GM19438 (cell line): ENCODE measurements around the gene TMPRSS6.

Experiments used
- ATAC-seq: cut with Tn5 transposase; IDR thresholded peaks from one replicate; pipeline ENCODE4 v1.9.1; 2021; ENCODE audit warnings: low read depth; ENCODE audit not compliant: unreplicated experiment

The TMPRSS6 gene

GRCh38 chr22:37141476-37141875 lies 32.0 kb upstream of the TMPRSS6 start:
- no peak for ATAC-seq

- ATAC-seq, result no peak
Observed at GRCh38 chr22:37140686-37141323, 31.3 kb upstream of the TMPRSS6 start.

- no peak for ATAC-seq
Observed at GRCh38 chr22:37139762-37140161, 30.2 kb upstream of the TMPRSS6 start.

- ATAC-seq, result no peak
Observed at GRCh38 chr22:37138849-37139561, 29.5 kb upstream of the TMPRSS6 start.

- no peak for ATAC-seq
Observed at GRCh38 chr22:37137903-37138665, 28.6 kb upstream of the TMPRSS6 start.

- no peak for ATAC-seq
Observed at GRCh38 chr22:37137131-37137530, 27.6 kb upstream of the TMPRSS6 start.

GRCh38 chr22:37135023-37135422 lies 25.5 kb upstream of the TMPRSS6 start:
- no peak for ATAC-seq

- no peak for ATAC-seq
Observed at GRCh38 chr22:37133304-37134018, 23.9 kb upstream of the TMPRSS6 start.

GRCh38 chr22:37132773-37133172 lies 23.3 kb upstream of the TMPRSS6 start:
- ATAC-seq, result no peak

GRCh38 chr22:37129866-37130441 lies 20.4 kb upstream of the TMPRSS6 start:
- no peak for ATAC-seq

- no peak for ATAC-seq
Observed at GRCh38 chr22:37128555-37129281, 19.2 kb upstream of the TMPRSS6 start.

GRCh38 chr22:37127350-37127878 lies 17.9 kb upstream of the TMPRSS6 start:
- no peak for ATAC-seq

GRCh38 chr22:37126882-37127281 lies 17.4 kb upstream of the TMPRSS6 start:
- ATAC-seq, result no peak

- no peak for ATAC-seq
Observed at GRCh38 chr22:37126383-37126782, 16.9 kb upstream of the TMPRSS6 start.

GRCh38 chr22:37123649-37124048 lies 14.1 kb upstream of the TMPRSS6 start:
- ATAC-seq, result no peak

- ATAC-seq, result no peak
Observed at GRCh38 chr22:37122598-37123180, 13.2 kb upstream of the TMPRSS6 start.

- no peak for ATAC-seq
Observed at GRCh38 chr22:37121887-37122591, 12.5 kb upstream of the TMPRSS6 start.

- no peak for ATAC-seq
Observed at GRCh38 chr22:37120569-37121340, 11.2 kb upstream of the TMPRSS6 start.
